Panc1 (cell line): ENCODE results near the gene MRPL27.

Experiments used
- POLR2AphosphoS5 ChIP-seq: IDR thresholded peaks from 2 replicates; pipeline ENCODE4 v1.6.1; 2012; ENCODE audit warnings: mild to moderate bottlenecking, low read depth, low read length, moderate library complexity
- REST ChIP-seq, 2 experiments: IDR thresholded peaks; 2 replicates each; pipeline ENCODE4 v1.6.1; 2011 to 2012; ENCODE audit warnings: low read depth in 2 of 2, control low read depth in 1 of 2, low read length in 1 of 2, mild to moderate bottlenecking in 1 of 2, moderate library complexity in 1 of 2; ENCODE audit not compliant: insufficient read depth in 1 of 2
- SIN3A ChIP-seq: IDR thresholded peaks from 2 replicates; pipeline ENCODE4 v1.6.1; 2012; ENCODE audit warnings: low read depth, mild to moderate bottlenecking, low read length, moderate library complexity, borderline replicate concordance; ENCODE audit not compliant: insufficient read depth
- TCF7L2 ChIP-seq: IDR thresholded peaks from 2 replicates; pipeline ENCODE4 v1.6.1; 2011; ENCODE audit warnings: mild to moderate bottlenecking, low read depth, low read length, inconsistent platforms
- TF ChIP-seq, protein P1 (sequence below): fragments of 450-650 bp; IDR thresholded peaks from 2 replicates; pipeline ENCODE4 v1.5.1; 2017; ENCODE audit warnings: mild to moderate bottlenecking

DNA sequence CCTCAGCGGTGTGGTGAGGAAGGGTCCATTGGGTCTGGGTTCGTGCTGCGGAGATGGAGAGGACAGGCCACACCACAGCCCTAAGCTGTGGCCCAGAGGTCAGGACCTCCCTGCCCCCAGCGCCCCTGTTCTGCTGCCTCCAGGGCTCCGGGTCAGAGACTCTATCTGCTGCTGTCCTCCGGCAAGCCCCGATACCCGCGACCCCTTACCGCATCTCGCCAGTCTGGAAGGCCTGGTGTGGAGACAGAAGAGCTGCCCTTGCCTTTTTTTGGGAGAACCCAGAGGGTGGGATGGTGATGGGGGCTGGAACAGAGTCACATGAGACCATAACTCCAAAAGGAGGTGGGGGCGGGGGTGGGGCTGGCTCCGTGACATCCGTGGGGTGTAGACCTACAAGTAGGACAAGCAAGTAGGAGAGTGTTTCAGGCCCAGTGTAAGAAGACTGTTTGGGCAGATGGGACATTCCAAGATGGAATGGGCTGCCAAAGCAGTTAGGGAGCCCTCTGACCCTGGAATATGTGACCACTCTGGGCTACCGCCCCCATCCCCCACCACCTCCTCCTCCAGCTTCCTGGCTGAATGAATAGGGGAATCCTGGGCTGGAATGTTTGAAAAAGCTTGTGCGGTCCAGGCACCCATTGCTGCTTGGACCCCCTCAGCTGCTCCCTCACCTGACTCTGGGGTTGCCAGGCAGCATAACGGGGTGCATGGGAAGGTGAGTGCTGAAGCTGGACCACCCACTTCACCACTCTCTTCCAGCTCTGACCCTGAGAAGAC is 25.7 kb downstream of the MRPL27 start:
- TF ChIP-seq, protein P1, sequence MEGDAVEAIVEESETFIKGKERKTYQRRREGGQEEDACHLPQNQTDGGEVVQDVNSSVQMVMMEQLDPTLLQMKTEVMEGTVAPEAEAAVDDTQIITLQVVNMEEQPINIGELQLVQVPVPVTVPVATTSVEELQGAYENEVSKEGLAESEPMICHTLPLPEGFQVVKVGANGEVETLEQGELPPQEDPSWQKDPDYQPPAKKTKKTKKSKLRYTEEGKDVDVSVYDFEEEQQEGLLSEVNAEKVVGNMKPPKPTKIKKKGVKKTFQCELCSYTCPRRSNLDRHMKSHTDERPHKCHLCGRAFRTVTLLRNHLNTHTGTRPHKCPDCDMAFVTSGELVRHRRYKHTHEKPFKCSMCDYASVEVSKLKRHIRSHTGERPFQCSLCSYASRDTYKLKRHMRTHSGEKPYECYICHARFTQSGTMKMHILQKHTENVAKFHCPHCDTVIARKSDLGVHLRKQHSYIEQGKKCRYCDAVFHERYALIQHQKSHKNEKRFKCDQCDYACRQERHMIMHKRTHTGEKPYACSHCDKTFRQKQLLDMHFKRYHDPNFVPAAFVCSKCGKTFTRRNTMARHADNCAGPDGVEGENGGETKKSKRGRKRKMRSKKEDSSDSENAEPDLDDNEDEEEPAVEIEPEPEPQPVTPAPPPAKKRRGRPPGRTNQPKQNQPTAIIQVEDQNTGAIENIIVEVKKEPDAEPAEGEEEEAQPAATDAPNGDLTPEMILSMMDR, result no peak
- no peak for TF ChIP-seq REST (IDR thresholded peaks at IDR 0.05; ENCODE audit: insufficient read depth in 1 of 2, low read depth in 2 of 2, low read length in 1 of 2)
- no peak for TF ChIP-seq TCF7L2
- no peak for TF ChIP-seq POLR2AphosphoS5
- TF ChIP-seq SIN3A, result no peak
